ENCODE data around the gene ZBTB46. TPM values are rescaled to one million over a fixed set of nuclear protein-coding genes. Genes with fewer than 3 reads are reported as not detected.

ZBTB46 gene
- total RNA-seq, 2 experiments from 2014 or later = 0.67 to 1.3 TPM

DNA sequence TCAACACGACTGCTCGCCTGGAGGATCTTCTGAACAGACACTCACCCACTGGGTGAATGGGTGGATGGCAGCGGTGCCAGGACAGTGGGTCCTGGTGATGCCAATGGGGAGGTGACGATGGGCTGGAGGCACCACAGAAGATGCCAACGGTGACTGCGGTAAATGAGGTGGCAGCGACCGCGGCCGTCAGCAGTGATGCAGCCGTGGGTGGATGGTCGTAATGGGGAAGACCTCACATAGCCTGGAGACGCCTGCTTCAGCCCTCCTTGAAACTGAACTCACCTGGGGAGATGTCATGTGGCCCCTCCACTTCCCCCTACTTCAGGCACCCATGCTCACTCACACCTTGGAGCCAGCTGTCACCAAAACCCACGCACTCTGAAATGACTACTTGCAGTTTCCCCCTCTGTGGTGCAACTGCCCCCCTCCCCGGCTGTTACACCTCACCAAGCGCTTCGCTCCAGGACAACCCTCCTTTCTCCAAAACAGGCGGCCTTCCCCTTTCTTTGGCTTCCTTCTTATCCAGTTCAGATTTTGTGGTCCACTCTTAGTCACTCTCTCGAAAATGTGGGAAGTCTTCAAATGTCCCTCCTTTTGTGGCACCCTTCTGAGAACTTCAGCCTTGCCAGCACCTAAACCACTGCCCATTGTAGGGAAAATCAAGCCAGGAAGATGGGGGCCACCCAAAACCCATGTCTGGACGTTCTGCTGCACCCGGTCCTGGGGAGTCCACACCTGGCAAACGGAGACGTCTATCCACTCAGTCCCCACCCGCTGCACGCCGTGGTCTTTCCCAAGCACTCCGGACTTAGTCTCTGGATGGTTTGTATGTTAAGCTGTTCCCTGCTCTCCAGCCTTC is 19.9 kb upstream of the ZBTB46 start:
- TF ChIP-seq CTCF (conservative IDR thresholded peaks at IDR 0.05; ENCODE audit: low read length) = no peak
- no peak for TF ChIP-seq EZH2phosphoT487 (IDR thresholded peaks at IDR 0.05; ENCODE audit: borderline replicate concordance, low read depth, low read length)
- CTCF ChIA-PET (ENCODE audit: unreplicated experiment) = no interaction called here
- no peaks in the 10 kb centered on the region for H3K4me1 ChIP-seq (ENCODE audit: insufficient read depth, low read length, poor library complexity, severe bottlenecking)
- POLR2A ChIA-PET = no interaction called here
- intact Hi-C loops (cut with micrococcal nuclease; ENCODE audit: unreplicated experiment) = no loop called here
- no peak for DNase-seq (ENCODE audit: low spot score)
- no peaks in the 10 kb centered on the region for H3K79me2 ChIP-seq (ENCODE audit: insufficient read depth, low read depth, low read length)
- H3K36me3 ChIP-seq (ENCODE audit: insufficient read depth, low read length) = no peaks in the 10 kb centered on the region
- no peaks in the 10 kb centered on the region for H3K9me3 ChIP-seq (ENCODE audit: low read length)
- H2AFZ ChIP-seq (ENCODE audit: low read length) = no peak overlapping the region
- no peak overlapping the region for H3K27ac ChIP-seq (ENCODE audit: low read depth, low read length, poor library complexity, severe bottlenecking)
- H3K4me3 ChIP-seq (ENCODE audit: low read depth, low read length, poor library complexity, severe bottlenecking) = no peak overlapping the region
- no peaks in the 10 kb centered on the region for H4K20me1 ChIP-seq (ENCODE audit: insufficient read depth, low read length)
- BruUV-seq (replicated peaks) = no TSS peak
- H3K9me2 ChIP-seq (ENCODE audit: insufficient read depth, low read length) = no peaks in the 10 kb centered on the region
- H3K4me2 ChIP-seq (ENCODE audit: low read length) = no peak overlapping the region

DNA sequence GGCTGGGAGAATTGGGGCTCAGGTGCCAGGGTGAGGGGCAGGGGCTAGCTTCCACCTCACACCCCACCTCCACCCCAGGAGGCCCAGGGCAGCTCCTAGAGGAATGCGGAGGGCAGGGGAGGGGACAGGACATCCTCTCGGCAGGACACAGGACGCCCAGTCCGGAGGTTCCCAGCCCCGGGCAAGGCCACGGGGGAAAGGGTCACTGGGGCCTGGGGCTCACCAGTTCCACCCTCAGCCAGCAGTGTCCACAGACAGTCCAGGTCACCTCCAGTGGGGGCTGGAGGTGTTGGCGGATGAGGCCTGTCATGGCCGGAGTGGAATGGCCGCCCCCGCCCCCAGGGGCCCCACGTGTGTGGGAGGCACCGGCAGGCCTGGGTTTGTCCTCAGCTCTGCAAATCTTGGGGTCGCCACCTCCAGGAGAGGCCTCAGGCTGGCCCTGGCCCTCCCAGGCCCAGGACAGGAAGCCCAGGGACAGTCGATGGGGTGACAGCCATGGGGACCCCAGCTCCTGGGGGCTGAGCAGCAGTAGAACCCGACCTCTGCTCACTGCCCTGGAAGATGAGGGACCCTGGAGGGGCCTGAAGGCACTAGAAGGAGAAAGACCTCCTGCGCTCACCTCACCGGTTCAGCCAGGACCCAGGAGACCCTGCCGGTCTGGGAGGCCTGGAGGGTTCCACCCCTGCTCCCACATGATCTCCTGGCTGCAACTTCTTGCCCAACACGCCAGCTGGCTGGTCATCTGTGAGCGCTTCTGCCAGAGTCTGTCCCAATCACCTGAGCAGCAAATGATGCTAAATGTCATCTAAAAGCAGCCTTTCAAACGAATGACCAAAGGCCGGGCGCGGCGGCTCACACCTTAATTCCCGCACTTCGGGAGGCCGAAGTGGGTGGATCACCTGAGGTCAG is 17.2 kb upstream of the ZBTB46 start:
- no peaks in the 10 kb centered on the region for H3K9me2 ChIP-seq (ENCODE audit: insufficient read depth, low read length)
- H3K27ac ChIP-seq (ENCODE audit: low read depth, low read length, poor library complexity, severe bottlenecking) = no peak overlapping the region
- no peaks in the 10 kb centered on the region for H4K20me1 ChIP-seq (ENCODE audit: insufficient read depth, low read length)
- no peaks in the 10 kb centered on the region for H3K9me3 ChIP-seq (ENCODE audit: low read length)
- BruUV-seq (replicated peaks) = no TSS peak
- ChIA-PET CTCF (ENCODE audit: unreplicated experiment) (no interaction called here), POLR2A (interaction anchor here (0.7 kb wide), 1 partner anchor 703 kb away, joined by 6 read pairs; no protein-coding TSS in a partner anchor)
- H3K36me3 ChIP-seq (ENCODE audit: insufficient read depth, low read length) = no peaks in the 10 kb centered on the region
- no peak overlapping the region for H3K4me3 ChIP-seq (ENCODE audit: low read depth, low read length, poor library complexity, severe bottlenecking)
- DNase-seq (ENCODE audit: low spot score) = no peak
- H2AFZ ChIP-seq (ENCODE audit: low read length) = no peak overlapping the region
- no peak for TF ChIP-seq EZH2phosphoT487 (IDR thresholded peaks at IDR 0.05; ENCODE audit: borderline replicate concordance, low read depth, low read length)
- no peak for TF ChIP-seq CTCF (conservative IDR thresholded peaks at IDR 0.05; ENCODE audit: low read length)
- intact Hi-C loops (cut with micrococcal nuclease; ENCODE audit: unreplicated experiment) = no loop called here
- no peaks in the 10 kb centered on the region for H3K4me1 ChIP-seq (ENCODE audit: insufficient read depth, low read length, poor library complexity, severe bottlenecking)
- no peak overlapping the region for H3K4me2 ChIP-seq (ENCODE audit: low read length)
- H3K79me2 ChIP-seq (ENCODE audit: insufficient read depth, low read depth, low read length) = no peaks in the 10 kb centered on the region

All from OCI-LY7 (cell line).